IPS DF 19.7 (cell line): Measurements from ENCODE around the gene KIF19.
"Not testable (repeated sequence)": the region's sequence is repeated elsewhere in the genome, so short reads cannot be mapped to it uniquely, and the experiment has no call there.

ENCODE experiments used
- DNase-seq: peaks from one replicate; pipeline ENCODE4 v3.0.0-alpha.2; 2013; ENCODE audit warnings: low read depth, low spot score

Gene KIF19

DNA sequence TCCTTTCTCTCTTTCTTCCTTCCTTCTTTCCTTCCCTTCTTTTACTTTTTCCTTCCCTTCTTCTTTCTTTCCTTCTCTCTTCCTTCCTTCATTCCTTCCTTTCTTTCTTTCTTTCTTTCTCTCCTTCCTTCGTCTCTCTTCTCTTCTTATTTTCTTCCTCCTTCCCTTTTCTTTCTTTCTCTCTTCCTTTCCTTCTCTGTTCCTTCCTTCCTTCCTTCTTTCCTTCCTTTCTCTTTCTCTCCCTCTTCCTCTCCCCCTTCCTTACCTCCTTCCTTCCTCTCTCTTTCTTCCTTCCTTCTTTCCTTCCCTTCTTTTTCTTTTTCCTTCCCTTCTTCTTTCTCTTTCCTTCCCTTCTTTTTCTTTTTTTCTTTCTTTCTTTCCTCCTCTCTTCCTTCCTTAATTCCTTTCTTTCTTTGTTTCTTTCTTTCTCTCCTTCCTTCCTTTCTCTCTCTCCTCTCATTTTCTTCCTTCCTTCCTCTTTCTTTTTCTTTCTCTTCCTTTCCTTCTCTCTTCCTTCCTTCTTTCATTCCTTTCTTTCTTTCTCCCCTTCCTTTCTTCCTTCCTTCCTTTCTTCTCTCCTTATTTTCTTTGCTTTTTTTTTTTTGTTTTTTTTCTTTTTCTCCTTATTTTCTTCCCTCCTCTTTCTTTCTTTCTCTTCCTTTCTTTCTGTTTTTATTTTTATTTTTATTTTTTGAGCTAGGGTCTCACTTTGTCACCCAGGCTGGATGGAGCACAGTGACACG lies 64.1 kb downstream of the KIF19 start:
- DNase-seq = no peak

DNA sequence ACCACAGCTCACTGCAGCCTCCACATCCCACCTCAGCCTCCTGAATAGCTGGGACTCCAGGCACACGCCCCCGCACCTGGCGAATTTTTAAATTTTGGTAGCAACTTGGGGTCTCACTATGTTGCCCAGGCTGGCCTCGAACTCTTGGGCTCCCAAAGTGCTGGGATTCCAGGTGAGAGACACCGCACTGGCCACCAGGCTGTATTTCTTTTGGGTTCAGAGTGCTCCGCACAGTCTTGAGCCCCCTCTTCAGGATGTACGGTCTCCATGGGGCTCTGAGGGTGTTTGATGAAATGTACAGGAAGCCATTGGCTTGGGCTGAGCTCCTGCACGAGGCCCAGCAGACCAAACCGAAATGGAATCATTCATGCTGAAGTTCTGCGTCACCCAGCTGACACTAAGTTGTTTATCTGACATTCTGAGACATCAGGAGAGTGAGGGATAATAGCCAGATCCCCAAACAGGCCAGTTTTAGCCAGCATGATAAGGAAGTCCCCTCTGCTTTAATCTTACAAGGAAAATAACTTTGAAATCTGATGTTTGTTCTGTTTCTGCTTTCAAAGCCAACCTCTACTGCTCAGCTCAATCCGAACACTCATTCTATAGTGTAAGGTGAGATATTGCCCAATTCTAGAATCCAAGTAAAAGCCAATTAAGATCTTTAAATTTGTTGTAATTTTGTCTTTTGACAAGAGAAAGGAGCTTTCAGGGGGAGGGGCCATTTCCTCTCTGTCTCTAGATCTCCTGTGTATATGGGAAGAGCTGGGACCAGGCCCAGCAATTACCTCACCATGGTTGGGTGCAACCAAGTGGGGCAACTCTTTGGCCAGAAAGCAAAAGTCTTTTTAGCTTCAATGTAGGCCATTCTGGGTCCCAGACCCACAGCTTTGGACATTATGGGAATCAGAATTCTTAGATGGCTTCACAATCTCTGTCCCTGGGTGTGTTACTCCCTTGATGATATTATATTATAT lies 64.9 kb downstream of the KIF19 start:
- DNase-seq = no peak

DNA sequence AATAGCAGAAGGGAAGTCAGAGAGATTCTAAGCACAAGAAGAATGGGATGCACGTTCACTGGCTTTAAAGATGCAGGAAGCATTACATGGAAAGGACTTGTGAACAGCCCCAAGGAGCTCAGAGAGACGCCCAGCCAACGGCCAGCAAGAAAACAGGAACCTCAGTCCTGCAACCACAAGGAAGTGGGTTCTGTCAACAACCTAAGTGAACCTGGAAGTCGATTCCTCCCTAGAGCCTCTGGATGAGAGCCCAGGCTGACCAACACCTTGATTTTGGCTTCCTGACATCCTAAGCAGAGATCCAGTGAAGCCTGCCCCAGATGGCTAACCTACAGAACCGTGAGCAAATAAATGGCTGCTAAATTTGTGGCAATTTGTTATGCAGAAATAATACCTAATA lies 65.7 kb downstream of the KIF19 start:
- no peak for DNase-seq

DNA sequence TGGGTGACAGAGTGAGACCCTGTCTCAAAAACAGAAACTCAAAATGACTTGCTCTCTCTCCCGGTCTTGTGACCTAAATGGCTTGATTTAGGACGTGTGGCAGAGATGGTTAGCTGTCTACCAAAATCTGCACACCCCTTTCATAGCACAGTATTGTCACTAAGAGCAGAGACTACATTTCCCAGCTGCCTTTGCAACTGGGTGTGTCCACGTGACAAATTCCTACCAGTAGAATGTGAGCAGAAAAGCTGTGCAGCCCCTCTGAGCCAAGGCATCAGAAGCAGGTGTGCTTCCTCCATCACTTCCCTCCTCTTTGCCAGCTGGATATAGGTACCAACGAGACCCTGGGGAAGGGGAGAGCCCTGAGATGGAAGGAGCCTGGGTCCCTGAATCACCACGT lies 66.8 kb downstream of the KIF19 start:
- no peak for DNase-seq

DNA sequence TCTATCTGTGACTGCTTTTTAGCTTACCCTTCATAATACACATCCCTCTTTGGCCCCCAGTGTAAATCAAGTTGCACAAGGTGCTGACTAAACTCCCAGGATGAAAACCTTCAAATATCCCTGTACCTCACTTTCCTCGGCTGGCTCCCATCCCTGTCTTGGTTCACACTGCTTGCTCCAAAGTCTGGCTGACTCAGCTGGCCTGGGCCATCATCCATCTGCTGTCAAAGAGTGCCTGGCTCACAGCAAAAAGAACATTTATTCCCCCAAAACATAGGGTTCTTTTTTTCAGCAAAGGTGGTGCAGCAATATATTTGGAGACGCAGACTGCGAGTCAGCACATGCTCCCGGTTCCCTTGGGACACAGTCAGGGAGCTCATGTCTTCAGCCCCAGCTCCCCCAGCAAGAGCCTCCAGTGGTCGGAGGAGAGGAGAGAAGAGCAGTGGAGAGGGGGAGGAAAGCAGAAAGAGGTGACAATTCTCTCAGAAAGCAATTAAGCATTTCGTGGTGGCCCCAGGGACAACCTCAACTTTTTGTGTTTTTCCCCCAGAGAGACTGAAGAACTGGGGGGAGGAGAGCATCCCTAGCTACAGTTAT lies 67.4 kb downstream of the KIF19 start:
- DNase-seq = no peak

DNA sequence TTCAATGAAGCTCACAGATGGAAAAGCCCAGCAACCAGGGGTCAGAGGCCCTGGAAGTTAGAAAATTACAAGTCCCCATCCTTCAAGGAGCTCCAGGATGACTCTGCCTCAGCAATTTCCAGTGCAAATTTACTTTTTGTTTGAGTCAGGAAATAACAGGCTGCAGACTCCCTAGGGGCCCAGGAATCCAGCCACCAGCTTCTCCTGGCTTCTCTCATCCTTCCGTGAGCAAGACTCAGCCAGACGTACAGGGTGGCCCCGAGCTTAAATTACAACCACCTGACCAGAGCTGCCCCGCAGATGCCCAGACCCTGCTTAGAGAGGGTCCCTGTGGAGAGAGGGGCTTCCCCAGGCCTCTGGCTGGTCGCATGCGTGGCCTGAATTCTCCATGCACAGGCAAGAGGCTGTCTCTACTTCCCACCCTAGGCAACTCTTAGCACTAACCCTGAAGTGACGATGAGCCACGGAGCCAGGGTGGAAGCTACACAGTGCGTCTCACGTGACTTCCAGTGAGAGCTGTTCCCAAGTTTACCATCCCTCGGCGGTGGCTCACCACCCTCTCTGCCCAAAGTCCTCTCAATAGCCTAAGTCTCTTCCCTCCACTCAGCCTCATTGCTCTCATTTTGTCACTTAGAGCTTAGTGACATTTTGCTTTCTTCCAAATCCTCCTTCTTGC lies 68.4 kb downstream of the KIF19 start:
- DNase-seq = no peak

DNA sequence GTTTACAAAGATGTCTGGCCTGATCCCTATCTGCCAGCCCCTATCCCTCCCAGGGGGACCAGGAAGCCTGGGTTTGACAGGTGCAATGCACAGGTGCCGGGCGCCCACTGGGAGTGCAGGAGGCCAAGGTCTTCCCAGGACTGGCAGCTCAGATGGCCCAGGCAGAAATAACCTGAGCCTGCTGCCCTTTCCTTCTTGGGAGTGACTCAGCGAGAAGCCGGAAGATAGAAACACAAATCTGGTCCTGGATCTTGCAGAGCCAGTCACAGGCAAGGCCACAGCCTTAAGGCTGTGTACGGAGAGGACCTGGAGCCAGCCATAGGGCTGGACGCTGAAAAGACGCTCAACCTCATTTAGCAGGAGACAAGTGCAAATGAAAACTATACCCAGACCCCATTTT lies 69.0 kb downstream of the KIF19 start:
- no peak for DNase-seq

DNA sequence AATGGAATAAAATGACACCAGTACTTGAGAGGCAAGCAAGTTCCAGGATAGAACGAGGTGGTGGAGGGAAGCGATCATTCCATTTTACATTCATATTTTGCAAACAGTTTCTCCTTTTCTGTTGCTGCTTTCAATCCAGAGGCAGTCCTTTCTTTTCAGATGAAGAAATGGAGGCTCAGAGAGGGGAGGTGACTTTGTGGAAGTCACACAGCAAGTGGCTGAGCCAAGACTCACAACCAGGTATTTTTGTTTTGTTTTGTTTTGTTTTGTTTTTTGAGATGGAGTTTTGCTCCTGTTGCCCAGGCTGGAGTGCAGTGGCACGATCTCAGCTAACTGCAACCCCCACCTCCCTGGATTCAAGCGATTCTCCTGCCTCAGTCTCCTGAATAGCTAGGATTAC lies 70.5 kb downstream of the KIF19 start:
- no peak for DNase-seq

DNA sequence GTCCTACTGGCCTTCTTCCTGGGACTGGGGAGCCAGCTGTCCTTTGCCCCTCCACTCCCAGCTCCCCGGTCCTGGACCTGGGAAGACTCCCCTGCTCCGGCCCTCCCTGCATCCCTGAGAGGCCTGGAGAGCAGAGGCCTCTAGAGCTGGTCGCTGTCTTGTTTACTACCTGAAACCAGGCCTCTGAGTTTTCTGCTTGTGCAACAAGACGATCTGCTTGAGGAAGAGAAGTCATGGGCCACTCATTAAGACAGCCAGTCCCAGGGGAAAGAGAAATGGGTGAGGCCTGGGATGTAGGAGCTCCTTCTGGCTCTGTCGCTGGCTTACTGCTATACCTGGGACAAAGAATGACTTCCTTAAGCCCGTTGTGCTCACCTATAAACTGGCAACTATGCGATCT lies 76.0 kb downstream of the KIF19 start:
- no peak for DNase-seq

DNA sequence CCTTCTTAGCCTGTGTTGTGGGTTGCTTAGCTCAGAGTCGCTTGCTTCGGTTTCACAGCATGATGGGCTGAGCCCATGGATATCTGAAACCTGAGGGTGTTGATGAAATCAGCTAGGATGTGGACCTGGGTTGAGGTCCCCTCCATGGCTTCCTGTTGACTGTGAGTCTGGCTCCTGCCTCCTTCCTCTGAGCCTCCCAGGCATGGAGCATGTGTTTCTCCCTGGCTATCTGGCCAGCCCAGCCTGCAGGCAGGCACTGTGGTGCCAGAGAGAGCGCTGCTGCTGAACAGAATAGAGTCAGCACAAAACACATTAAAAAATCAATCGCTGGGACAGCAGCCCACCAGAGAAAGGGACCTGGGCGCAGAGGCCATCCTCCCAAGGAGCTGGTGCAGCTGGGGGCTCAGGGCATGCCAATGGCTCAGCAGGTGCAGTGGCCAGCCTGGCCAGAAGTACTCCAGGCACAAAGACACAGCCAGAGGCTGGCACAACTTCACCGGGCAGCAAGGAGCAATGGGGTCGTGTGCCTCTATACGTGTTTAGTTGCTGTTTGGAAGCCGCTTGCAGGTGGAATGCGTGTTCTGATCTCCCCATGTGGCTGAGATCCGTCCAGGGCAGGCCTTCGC lies 77.6 kb downstream of the KIF19 start:
- no peak for DNase-seq

DNA sequence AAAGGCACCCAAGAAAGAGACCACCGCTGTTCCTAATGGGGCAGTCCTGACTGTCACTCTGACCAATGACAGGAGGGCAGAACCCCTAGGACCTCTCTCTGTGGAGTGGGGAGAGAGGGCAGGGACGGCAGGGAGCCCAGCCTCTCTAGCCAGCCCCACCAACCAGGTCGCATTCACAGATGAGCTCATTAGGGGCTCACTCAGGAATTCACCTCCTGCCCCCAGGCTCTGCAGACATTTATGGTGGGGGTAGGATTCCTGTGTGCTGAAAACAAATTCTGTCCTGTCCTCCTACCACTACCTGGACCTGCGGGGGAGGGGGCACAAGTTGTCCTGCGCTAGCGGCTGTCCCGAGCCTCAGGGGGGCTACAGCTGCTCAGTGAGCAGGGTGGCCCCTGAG lies 78.2 kb downstream of the KIF19 start:
- DNase-seq = no peak

DNA sequence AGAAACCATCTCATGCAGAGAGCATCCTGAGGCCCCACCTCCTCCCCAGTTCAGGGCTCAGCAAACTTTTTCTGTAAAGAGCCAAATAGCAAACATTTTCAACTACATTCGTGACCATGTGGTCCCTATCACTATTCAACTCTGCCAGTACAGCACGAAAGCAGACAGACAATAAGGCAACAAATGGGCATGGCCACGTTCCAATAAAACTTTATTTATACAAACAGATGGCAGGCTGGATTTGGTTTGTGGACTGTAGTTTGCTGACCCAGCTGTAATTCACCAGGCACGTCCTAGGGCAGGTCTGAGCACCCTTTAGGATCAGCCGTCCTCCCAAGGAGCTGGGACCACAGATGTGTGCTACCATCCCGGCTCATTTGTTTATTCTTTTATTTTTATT lies 78.8 kb downstream of the KIF19 start:
- no peak for DNase-seq

DNA sequence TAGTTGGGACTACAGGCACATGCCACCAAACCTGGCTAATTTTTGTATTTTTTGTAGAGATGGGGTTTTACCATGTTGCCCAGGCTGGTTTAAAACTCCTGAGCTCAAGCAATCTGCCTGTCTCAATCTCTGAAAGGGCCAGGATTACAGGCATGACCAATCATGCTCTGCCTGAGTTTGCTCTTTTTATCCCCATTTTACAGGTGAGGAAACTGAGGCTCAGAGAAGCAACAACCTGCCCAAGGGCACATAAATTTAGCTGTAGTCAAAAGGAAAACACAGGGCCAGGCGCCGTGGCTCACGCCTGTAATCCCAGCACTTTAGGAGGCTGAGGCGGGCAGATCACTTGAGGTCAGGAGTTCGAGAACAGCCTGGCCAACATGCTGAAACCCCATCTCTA lies 79.3 kb downstream of the KIF19 start:
- DNase-seq = not testable (repeated sequence)
